ENCODE measurements around the gene G6PD. TPM values are rescaled to one million over a fixed set of nuclear protein-coding genes. Genes with fewer than 3 reads are reported as not detected.

Gene G6PD
- total RNA-seq, 1 experiment from 2014 or later: 68.7 TPM

DNA sequence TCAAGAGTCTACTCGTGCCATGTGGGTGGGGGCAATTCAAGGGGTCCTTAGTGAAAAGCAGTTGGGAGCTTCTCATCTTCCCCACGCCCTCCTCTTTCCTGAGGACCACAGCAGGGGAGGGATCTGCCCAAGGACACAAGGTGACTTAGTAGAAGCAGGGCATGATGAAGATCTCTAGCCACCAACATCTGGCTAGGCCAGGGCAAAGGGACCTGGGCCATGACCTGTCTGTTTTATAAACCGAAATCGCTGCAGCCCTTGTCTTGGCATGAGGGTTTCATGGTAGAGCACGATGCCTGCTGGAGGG is 5.1 kb downstream of the G6PD start:
- no peak overlapping the region for H2AFZ ChIP-seq (ENCODE audit: low read length)
- H2BK20ac ChIP-seq (ENCODE audit: low read depth, low read length, poor library complexity, severe bottlenecking): no peak overlapping the region
- TF ChIP-seq, protein P1, sequence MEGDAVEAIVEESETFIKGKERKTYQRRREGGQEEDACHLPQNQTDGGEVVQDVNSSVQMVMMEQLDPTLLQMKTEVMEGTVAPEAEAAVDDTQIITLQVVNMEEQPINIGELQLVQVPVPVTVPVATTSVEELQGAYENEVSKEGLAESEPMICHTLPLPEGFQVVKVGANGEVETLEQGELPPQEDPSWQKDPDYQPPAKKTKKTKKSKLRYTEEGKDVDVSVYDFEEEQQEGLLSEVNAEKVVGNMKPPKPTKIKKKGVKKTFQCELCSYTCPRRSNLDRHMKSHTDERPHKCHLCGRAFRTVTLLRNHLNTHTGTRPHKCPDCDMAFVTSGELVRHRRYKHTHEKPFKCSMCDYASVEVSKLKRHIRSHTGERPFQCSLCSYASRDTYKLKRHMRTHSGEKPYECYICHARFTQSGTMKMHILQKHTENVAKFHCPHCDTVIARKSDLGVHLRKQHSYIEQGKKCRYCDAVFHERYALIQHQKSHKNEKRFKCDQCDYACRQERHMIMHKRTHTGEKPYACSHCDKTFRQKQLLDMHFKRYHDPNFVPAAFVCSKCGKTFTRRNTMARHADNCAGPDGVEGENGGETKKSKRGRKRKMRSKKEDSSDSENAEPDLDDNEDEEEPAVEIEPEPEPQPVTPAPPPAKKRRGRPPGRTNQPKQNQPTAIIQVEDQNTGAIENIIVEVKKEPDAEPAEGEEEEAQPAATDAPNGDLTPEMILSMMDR (conservative IDR thresholded peaks at IDR 0.05): no peak
- H3K23me2 ChIP-seq (ENCODE audit: insufficient read length, low read depth, low read length, poor library complexity, severe bottlenecking): peaks cover 2% of the 10 kb centered on the region
- peaks cover 31 to 54% (median 43%) of the 10 kb centered on the region in 3 experiments for H3K36me3 Mint-ChIP-seq (ENCODE audit: insufficient read depth in 1 of 3, low read depth in 3 of 3)
- H3K27ac ChIP-seq (ENCODE audit: insufficient read length, low read depth, low read length): no peak overlapping the region
- H3K14ac ChIP-seq (ENCODE audit: insufficient read depth, low read length): no peak overlapping the region
- no peak overlapping the region for H2AK5ac ChIP-seq (ENCODE audit: insufficient read length, low read length)
- H3K4me3 Mint-ChIP-seq: no peak overlapping the region
- no peak overlapping the region; a peak in 1 of 7 replicates for H3K27ac Mint-ChIP-seq
- H3K27me3 Mint-ChIP-seq (ENCODE audit: low read depth): peaks cover 2% of the 10 kb centered on the region
- H3K56ac ChIP-seq (ENCODE audit: insufficient read length, low read depth, low read length): no peak overlapping the region
- WGBS (ENCODE audit: extremely low coverage, insufficient read length, low lambda C conversion rate): no CpG with 5 or more reads among the region's 5 CpGs
- no peak overlapping the region for H3K4me2 ChIP-seq (ENCODE audit: insufficient read depth, insufficient read length, low read length)
- H2BK12ac ChIP-seq (ENCODE audit: insufficient read length, low read depth, low read length): no peak overlapping the region
- peaks cover 56 to 76% of the 10 kb centered on the region in 2 experiments for H3K9me3 Mint-ChIP-seq
- no peak overlapping the region for H2BK5ac ChIP-seq (ENCODE audit: insufficient read length, low read length)
- peaks cover 2 to 7% of the 10 kb centered on the region in 2 experiments; a peak in 3 of 4 replicates for H3K4me1 Mint-ChIP-seq
- H4K8ac ChIP-seq (replicated peaks; ENCODE audit: insufficient read length, low read depth, low read length): no peak overlapping the region
- H2BK120ac ChIP-seq (ENCODE audit: low read depth, low read length, poor library complexity, severe bottlenecking): no peak overlapping the region
- no peak overlapping the region for H3T11ph ChIP-seq (ENCODE audit: low read length)
- no peaks in the 10 kb centered on the region for H3K79me2 ChIP-seq (ENCODE audit: insufficient read depth, low read length)
- no peaks in the 10 kb centered on the region for H4K20me1 ChIP-seq (ENCODE audit: control insufficient read depth, insufficient read depth, insufficient read length)
- H3K4ac ChIP-seq (ENCODE audit: low read depth, low read length): no peak overlapping the region
- no peak overlapping the region for H4K91ac ChIP-seq (ENCODE audit: insufficient read length, low read depth, low read length)
- no peak for DNase-seq
- no peaks in the 10 kb centered on the region for H3K27me3 ChIP-seq (ENCODE audit: insufficient read depth, low read length)
- H4K5ac ChIP-seq (ENCODE audit: insufficient read length, low read depth, low read length): no peak overlapping the region
- no peak overlapping the region for H3K9ac ChIP-seq (ENCODE audit: extremely low read depth, insufficient read length, low read length)
- no peaks in the 10 kb centered on the region for H3K79me1 ChIP-seq (ENCODE audit: insufficient read depth, low read depth, low read length, poor library complexity, severe bottlenecking)
- H3K4me1 ChIP-seq (ENCODE audit: insufficient read depth, low read length): no peaks in the 10 kb centered on the region
- H3K18ac ChIP-seq (ENCODE audit: insufficient read length, low read depth, low read length): no peak overlapping the region
- H3K23ac ChIP-seq (ENCODE audit: insufficient read length, low read depth, low read length): no peak overlapping the region
- peaks cover 39% of the 10 kb centered on the region for H3K9me3 ChIP-seq (ENCODE audit: control insufficient read depth, low read depth, low read length)
- no peak overlapping the region for H2BK15ac ChIP-seq (ENCODE audit: low read depth, low read length)

All from H9 (cell line).